DND-41 (cell line): ENCODE data around the gene GTF2H3.

Experiments
- EZH2 ChIP-seq: IDR thresholded peaks from 3 replicates; pipeline ENCODE4 v1.6.1; 2012; ENCODE audit warnings: borderline replicate concordance, low read depth, mild to moderate bottlenecking, moderate library complexity, low read length, inconsistent platforms; ENCODE audit not compliant: severe bottlenecking
- TF ChIP-seq, protein P1 (sequence below): IDR thresholded peaks from 2 replicates; pipeline ENCODE4 v1.5.1; 2012; ENCODE audit warnings: borderline replicate concordance, low read length, moderate library complexity, mild to moderate bottlenecking; ENCODE audit not compliant: poor library complexity, severe bottlenecking; ENCODE audit errors: extremely low read depth

DNA sequence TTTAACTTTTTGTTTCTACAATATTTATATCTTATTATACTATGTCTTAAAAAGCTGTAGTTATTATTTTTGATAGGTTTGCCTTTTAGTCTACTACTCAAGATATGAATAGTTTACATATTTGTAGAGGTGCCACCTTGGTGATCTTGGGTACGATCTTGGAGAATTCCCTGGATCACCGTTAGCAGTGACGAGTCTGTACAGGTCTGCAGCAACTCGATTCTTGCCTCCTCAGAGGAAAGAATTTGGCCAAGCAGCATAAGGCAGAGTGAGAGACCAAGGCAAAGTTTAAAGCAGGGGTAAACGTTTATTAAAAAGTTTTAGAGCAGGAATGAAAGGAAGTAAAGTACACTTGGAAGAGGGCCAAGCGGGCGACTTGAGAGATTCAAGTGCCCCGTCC lies 34.1 kb downstream of the GTF2H3 start:
- TF ChIP-seq, protein P1, sequence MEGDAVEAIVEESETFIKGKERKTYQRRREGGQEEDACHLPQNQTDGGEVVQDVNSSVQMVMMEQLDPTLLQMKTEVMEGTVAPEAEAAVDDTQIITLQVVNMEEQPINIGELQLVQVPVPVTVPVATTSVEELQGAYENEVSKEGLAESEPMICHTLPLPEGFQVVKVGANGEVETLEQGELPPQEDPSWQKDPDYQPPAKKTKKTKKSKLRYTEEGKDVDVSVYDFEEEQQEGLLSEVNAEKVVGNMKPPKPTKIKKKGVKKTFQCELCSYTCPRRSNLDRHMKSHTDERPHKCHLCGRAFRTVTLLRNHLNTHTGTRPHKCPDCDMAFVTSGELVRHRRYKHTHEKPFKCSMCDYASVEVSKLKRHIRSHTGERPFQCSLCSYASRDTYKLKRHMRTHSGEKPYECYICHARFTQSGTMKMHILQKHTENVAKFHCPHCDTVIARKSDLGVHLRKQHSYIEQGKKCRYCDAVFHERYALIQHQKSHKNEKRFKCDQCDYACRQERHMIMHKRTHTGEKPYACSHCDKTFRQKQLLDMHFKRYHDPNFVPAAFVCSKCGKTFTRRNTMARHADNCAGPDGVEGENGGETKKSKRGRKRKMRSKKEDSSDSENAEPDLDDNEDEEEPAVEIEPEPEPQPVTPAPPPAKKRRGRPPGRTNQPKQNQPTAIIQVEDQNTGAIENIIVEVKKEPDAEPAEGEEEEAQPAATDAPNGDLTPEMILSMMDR = no peak
- no peak for TF ChIP-seq EZH2
